Esophagus squamous epithelium (tissue), 4 donors: ENCODE data around the gene DNAH1.

Source experiments
- CTCF ChIP-seq, 6 experiments: fragments of 450-650 bp in 4 of 6; fragments of 200-600 bp in 2 of 6; sonication (generic) in 2 of 6; IDR thresholded peaks; one replicate each; pipeline ENCODE4 v1.5.1; 2016 to 2019; ENCODE audit warnings: antibody characterized with exemption in 6 of 6, mild to moderate bottlenecking in 4 of 6, moderate library complexity in 4 of 6
- POLR2A ChIP-seq, 4 donors: fragments of 450-650 bp; IDR thresholded peaks; one replicate each; pipeline ENCODE4 v1.6.1; 2017; ENCODE audit warnings: antibody characterized with exemption in 4 of 4, mild to moderate bottlenecking in 4 of 4, moderate library complexity in 3 of 4

DNA sequence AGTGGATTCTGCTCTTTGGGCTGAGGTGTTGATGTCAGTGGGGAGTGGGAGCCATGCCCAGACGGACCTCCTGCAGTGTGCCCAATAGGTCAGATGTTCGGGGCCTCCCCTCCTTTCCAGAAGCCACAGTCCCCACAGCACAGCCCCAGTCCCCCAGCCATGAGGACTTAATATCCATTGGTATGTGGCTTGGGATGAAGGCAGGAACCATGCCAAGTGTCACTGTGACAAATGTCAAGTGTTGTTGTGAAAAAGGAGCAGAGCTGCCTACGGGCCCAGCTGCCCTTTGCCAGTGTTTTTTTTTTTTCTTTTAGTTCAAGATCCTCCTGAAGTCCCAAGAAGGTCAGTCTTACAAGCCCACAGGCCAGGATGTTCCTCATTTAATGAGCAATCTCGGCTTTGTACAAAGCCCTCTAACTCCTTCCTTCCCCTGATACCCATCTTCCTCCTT lies 116.6 kb downstream of the DNAH1 start:
- TF ChIP-seq CTCF (IDR thresholded peaks at IDR 0.05) (no peak), POLR2A (IDR thresholded peaks at IDR 0.05) (no peak)
